Memory B cell (primary cell): ENCODE results near the gene CDK15.
"Not testable (repeated sequence)": the region's sequence is repeated elsewhere in the genome, so short reads cannot be mapped to it uniquely, and the experiment has no call there.

ENCODE experiments used
- ATAC-seq: fragments of 150-1000 bp; cut with Tn5 transposase; 2 replicates; pipeline ENCODE4 v1.10.0; 2021; ENCODE audit warnings: low read depth, mild to moderate bottlenecking, moderate library complexity
- DNase-seq, 2 donors: peaks; one replicate each; pipeline ENCODE4 v3.0.0; 2022; ENCODE audit warnings: low spot score in 2 of 2
- H3K27ac Mint-ChIP-seq: one replicate; pipeline ENCODE4 v1.8.0; 2022; ENCODE audit warnings: mild to moderate bottlenecking, moderate library complexity, mixed read lengths
- H3K27me3 Mint-ChIP-seq: one replicate; pipeline ENCODE4 v1.8.0; 2022; ENCODE audit warnings: mixed read lengths
- H3K36me3 Mint-ChIP-seq: one replicate; pipeline ENCODE4 v1.8.0; 2022; ENCODE audit warnings: mild to moderate bottlenecking, mixed read lengths
- H3K4me1 Mint-ChIP-seq: one replicate; pipeline ENCODE4 v1.8.0; 2022; ENCODE audit warnings: mixed read lengths
- H3K4me3 Mint-ChIP-seq: one replicate; pipeline ENCODE4 v1.8.0; 2022; ENCODE audit warnings: mild to moderate bottlenecking, moderate library complexity, mixed read lengths
- H3K9me3 Mint-ChIP-seq: one replicate; pipeline ENCODE4 v1.8.0; 2022; ENCODE audit warnings: mixed read lengths

Gene CDK15

DNA sequence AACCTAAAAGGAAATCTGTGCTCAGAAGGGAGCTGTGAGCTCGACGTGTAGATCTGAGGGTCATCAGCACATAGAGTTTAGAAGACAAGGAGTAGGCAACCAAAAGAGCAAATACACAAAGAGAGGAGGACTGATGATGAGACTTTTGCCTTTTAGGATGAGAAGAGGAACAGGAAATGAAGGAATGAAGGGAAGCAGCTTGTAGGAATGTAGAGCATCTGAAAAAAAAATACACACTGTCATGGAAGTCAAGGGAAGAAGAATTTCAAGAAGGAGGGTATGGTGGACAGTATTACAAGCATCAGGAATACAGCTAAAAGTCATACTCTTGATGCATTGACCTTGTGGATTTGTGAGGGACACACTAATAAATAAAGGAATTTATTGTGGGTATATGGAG is 21.9 kb downstream of the CDK15 start:
- DNase-seq: no peak
- peaks cover 2% of the 10 kb centered on the region for H3K9me3 Mint-ChIP-seq
- H3K27ac Mint-ChIP-seq: no peak overlapping the region
- ATAC-seq: no peak
- no peaks in the 10 kb centered on the region for H3K36me3 Mint-ChIP-seq
- H3K27me3 Mint-ChIP-seq: peaks cover 18% of the 10 kb centered on the region
- H3K4me3 Mint-ChIP-seq: no peak overlapping the region
- no peaks in the 10 kb centered on the region for H3K4me1 Mint-ChIP-seq

- Mint-ChIP-seq H3K9me3 (peaks cover 2% of the 10 kb centered on the region), H3K36me3 (no peaks in the 10 kb centered on the region), H3K27me3 (peaks cover 14% of the 10 kb centered on the region), H3K27ac (no peak overlapping the region), H3K4me1 (no peaks in the 10 kb centered on the region), H3K4me3 (no peak overlapping the region)
- DNase-seq (no peak), ATAC-seq (no peak)
Observed at GRCh38 chr2:201830666-201831065, 24.3 kb downstream of the CDK15 start.

DNA sequence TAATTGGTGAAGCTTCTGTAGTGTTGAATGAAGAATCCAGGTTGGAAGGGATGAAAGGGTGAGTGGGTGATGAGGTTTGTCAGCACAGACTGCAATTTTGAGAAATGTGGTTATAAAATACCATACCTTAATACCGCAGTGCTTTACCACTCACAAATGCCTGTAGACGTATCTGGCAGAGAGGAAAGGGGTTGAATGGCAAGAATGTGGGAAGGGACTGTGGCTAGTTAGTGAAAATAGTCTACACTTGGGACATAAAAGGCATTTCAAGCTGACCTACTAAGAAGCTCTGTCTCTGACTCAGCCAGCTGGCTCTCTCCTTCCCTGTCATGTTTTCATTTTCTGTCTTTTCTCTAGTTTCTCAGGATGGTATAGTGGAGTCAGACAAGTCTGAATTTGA is 25.1 kb downstream of the CDK15 start:
- H3K27me3 Mint-ChIP-seq: peaks cover 11% of the 10 kb centered on the region
- no peaks in the 10 kb centered on the region for H3K4me1 Mint-ChIP-seq
- no peaks in the 10 kb centered on the region for H3K36me3 Mint-ChIP-seq
- H3K27ac Mint-ChIP-seq: no peak overlapping the region
- DNase-seq: no peak
- no peak for ATAC-seq
- no peak overlapping the region for H3K4me3 Mint-ChIP-seq
- peaks cover 2% of the 10 kb centered on the region for H3K9me3 Mint-ChIP-seq

DNA sequence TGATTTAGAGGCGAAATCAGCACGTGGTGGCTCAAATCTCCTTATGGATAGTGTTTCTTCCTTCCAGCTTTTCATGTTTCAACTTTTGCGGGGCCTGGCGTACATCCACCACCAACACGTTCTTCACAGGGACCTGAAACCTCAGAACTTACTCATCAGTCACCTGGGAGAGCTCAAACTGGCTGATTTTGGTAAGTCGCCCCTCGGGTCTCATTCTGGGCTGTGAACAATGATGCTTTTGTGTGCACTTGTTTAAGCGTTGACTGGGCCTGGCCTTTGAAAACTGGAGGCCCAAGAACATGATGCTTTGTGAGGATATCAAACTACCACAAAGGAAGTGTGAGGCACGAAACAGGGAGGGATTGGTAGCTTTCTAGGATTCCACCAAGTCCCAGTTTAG is 27.4 kb downstream of the CDK15 start:
- H3K9me3 Mint-ChIP-seq: peaks cover 2% of the 10 kb centered on the region
- DNase-seq: no peak
- no peaks in the 10 kb centered on the region for H3K36me3 Mint-ChIP-seq
- no peaks in the 10 kb centered on the region for H3K4me1 Mint-ChIP-seq
- no peak overlapping the region for H3K4me3 Mint-ChIP-seq
- H3K27me3 Mint-ChIP-seq: peaks cover 8% of the 10 kb centered on the region
- ATAC-seq: no peak
- no peak overlapping the region for H3K27ac Mint-ChIP-seq

DNA sequence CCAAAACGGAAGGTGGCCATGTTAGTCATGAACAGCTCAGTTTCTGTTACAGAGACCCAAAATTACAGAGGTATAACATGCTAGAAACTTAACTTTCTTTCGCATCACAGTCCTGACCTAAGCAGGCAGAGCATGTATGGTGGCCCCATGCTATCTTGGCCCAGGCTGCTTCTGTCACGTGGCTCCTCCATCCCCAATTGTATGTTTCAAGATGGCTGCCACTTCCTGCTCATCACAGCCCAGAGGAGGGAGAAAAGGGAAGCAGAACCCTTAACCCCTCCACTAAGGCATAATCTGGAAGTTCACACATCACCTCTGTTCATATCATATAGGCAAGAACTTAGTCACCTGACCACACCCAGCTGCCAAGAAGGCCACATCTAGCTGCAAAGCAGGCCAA is 28.7 kb downstream of the CDK15 start:
- ATAC-seq: no peak
- no peak for DNase-seq
- Mint-ChIP-seq H3K4me1 (no peaks in the 10 kb centered on the region), H3K27ac (no peak overlapping the region), H3K9me3 (no peaks in the 10 kb centered on the region), H3K4me3 (no peak overlapping the region), H3K27me3 (peaks cover 5% of the 10 kb centered on the region), H3K36me3 (no peaks in the 10 kb centered on the region)

- Mint-ChIP-seq H3K27ac (no peak overlapping the region), H3K9me3 (peaks cover 4% of the 10 kb centered on the region), H3K36me3 (no peaks in the 10 kb centered on the region), H3K27me3 (peaks cover 5% of the 10 kb centered on the region), H3K4me3 (no peak overlapping the region), H3K4me1 (no peaks in the 10 kb centered on the region)
- no peak for ATAC-seq
- no peak for DNase-seq
Observed at GRCh38 chr2:201837391-201837790, 31.1 kb downstream of the CDK15 start.

DNA sequence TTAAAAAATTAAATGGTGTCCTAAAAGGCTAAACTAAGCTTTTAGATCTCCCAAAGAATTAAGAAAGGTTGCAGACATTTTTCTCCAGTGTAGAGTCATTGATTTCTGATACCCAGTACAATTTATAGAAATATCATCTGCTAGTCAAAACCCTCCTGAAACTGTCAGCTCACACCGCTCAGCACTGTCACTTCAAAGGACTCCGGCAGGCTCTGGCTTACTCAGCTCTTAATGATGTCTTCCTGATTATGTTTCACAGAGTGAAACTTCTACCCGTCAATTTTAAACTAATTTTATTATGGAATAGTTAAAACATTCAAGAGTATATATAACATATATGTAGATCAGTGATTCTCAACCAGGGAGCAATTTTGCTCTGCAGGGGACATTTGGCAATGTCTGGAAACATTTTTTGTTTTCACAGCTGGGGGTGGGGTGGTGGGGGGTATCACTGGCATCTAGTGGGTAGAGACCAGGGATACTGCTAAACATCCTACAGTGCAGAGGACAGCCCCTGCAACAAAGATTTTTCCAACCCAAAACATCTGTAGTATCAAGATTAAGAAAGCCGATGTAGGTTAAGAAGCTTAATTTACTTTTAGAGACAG is 31.6 kb downstream of the CDK15 start:
- Mint-ChIP-seq H3K27me3 (peaks cover 5% of the 10 kb centered on the region), H3K9me3 (peaks cover 4% of the 10 kb centered on the region), H3K36me3 (no peaks in the 10 kb centered on the region), H3K4me3 (no peak overlapping the region), H3K27ac (no peak overlapping the region), H3K4me1 (no peaks in the 10 kb centered on the region)
- DNase-seq: no peak
- no peak for ATAC-seq

DNA sequence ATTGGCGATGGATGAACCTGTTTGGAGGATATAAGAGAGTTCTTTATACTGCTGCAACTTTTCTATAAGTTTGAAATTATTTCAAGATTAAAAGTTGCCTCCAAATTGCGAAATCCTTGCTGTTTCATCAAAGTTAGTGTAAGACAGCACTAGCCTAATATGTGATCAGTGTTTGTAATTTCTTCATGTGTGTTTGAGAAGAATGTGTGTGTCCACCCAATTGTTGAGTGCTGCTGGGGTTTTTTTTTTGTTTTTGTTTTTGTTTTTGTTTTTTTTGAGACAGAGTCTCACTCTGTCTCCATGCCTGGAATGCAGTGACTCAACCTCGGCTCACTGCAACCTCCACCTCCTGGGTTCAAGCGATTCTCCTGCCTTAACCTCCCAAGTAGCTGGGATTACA is 33.4 kb downstream of the CDK15 start:
- H3K27me3 Mint-ChIP-seq: peaks cover 5% of the 10 kb centered on the region

DNA sequence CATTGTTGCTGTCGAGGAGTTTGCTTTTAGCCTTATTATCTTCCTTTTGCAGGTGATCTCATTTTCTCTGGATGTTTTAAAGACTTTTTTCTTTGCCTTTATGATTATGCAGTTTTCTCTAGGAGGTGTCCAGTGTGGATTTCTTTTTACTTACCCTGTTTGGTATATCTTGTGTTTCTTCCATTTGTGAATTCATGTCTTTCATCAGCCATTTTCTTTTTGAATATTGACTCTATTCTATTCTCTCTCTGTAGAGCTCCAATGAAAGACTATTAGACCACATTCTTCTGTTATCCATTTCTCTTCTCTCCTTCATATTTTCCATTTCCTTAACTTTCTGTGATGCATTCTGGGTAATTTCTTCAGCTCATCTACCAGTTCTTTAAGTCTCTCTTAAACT is 34.4 kb downstream of the CDK15 start:
- no peaks in the 10 kb centered on the region for H3K4me1 Mint-ChIP-seq
- H3K9me3 Mint-ChIP-seq: peaks cover 4% of the 10 kb centered on the region
- DNase-seq (no peak), ATAC-seq (no peak)
- peaks cover 5% of the 10 kb centered on the region for H3K27me3 Mint-ChIP-seq
- H3K27ac Mint-ChIP-seq: no peak overlapping the region
- H3K4me3 Mint-ChIP-seq: no peak overlapping the region
- no peaks in the 10 kb centered on the region for H3K36me3 Mint-ChIP-seq

More for the DNA sequence above, 33.4 kb downstream of the CDK15 start:
- Mint-ChIP-seq H3K4me1 (no peaks in the 10 kb centered on the region), H3K4me3 (no peak overlapping the region), H3K27ac (no peak overlapping the region), H3K9me3 (peaks cover 4% of the 10 kb centered on the region), H3K36me3 (no peaks in the 10 kb centered on the region)
- DNase-seq (no peak), ATAC-seq (no peak)

GRCh38 chr2:201842131-201842860 is 36.0 kb downstream of the CDK15 start:
- Mint-ChIP-seq H3K36me3 (no peaks in the 10 kb centered on the region), H3K9me3 (peaks cover 4% of the 10 kb centered on the region), H3K27ac (no peak overlapping the region), H3K4me1 (no peaks in the 10 kb centered on the region), H3K27me3 (peaks cover 2% of the 10 kb centered on the region), H3K4me3 (no peak overlapping the region)
- no peak for ATAC-seq
- no peak for DNase-seq

- not testable (repeated sequence) for H3K4me1 Mint-ChIP-seq, H3K27me3 Mint-ChIP-seq, DNase-seq, H3K4me3 Mint-ChIP-seq, H3K36me3 Mint-ChIP-seq, H3K27ac Mint-ChIP-seq, H3K9me3 Mint-ChIP-seq, ATAC-seq
Observed at GRCh38 chr2:201844922-201845321, 38.6 kb downstream of the CDK15 start.

- Mint-ChIP-seq H3K27me3 (no peaks in the 10 kb centered on the region), H3K4me3 (no peak overlapping the region), H3K4me1 (no peaks in the 10 kb centered on the region), H3K27ac (no peak overlapping the region), H3K9me3 (no peaks in the 10 kb centered on the region), H3K36me3 (no peaks in the 10 kb centered on the region)
- ATAC-seq (no peak), DNase-seq (no peak)
Observed at GRCh38 chr2:201847481-201847880, 41.1 kb downstream of the CDK15 start.

- peaks cover 7% of the 10 kb centered on the region for H3K27me3 Mint-ChIP-seq
- no peak for DNase-seq
- H3K36me3 Mint-ChIP-seq: no peaks in the 10 kb centered on the region
- H3K4me3 Mint-ChIP-seq: no peak overlapping the region
- no peaks in the 10 kb centered on the region for H3K4me1 Mint-ChIP-seq
- no peaks in the 10 kb centered on the region for H3K9me3 Mint-ChIP-seq
- ATAC-seq: no peak
- no peak overlapping the region for H3K27ac Mint-ChIP-seq
Observed at GRCh38 chr2:201852462-201852861, 46.1 kb downstream of the CDK15 start.

GRCh38 chr2:201852878-201853415 is 46.6 kb downstream of the CDK15 start:
- H3K4me3 Mint-ChIP-seq: no peak overlapping the region
- no peaks in the 10 kb centered on the region for H3K9me3 Mint-ChIP-seq
- ATAC-seq (no peak), DNase-seq (no peak)
- H3K4me1 Mint-ChIP-seq: no peaks in the 10 kb centered on the region
- H3K27me3 Mint-ChIP-seq: peaks cover 8% of the 10 kb centered on the region
- no peaks in the 10 kb centered on the region for H3K36me3 Mint-ChIP-seq
- H3K27ac Mint-ChIP-seq: no peak overlapping the region
